IPS-NIHi7 (cell line): ENCODE results near the gene PFDN4.

Source experiments
- DNase-seq: peaks from one replicate; pipeline ENCODE4 v3.0.0; 2012; ENCODE audit warnings: mixed read lengths; ENCODE audit errors: extremely low spot score

The PFDN4 gene

DNA sequence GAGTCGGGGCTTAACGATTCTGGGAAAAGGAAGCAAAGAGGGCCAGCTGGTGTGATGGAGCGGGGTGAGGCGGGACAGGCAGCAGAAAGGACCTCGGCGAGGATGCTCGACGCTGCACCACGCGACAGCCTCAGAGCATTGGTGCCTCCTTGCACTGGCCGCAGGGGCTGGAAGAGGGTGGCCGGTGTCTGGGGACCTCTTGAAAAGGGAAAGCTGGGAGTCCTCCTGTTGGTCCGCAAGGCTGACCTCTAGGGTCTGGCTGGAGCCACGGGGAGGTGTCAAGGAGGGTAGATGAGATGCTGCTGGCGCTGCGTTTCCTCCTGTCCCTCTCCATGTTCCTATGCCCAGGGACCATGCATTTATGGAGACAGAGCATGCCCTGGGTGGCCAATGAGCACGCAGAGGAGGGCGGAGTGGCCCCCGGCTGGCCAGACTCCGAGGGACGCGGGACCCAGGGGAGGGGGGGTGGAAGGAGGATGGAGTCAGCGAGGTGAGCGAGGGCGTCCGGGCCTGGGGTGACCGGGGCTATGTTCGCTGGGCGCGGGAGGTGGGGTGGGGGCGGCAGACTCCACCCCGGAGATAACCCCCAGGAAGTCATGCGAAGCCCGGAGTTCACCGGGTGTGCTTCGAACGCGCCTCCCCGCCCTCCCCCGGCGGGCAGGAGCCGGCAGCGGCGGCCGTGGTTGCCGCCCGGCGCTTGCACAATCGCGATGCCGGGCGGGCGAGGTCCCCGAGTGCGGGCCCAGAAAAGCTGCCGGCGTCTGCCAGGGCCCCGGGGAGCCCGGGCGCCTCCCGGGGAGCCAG lies 34.0 kb upstream of the PFDN4 start, which contains the start of gene CYP24A1:
Gene CYP24A1, minus strand, starts transcription at position 334 of the 804 bp plus-strand sequence. CDS start 407 bp downstream, outside the sequence.
- peak; percentile 42 for DNase-seq

- no peak for DNase-seq
Observed at GRCh38 chr20:54174457-54175175, 33.3 kb upstream of the PFDN4 start.

- DNase-seq = no peak
Observed at GRCh38 chr20:54176610-54177009, 31.3 kb upstream of the PFDN4 start.

- DNase-seq = no peak
Observed at GRCh38 chr20:54177378-54177777, 30.5 kb upstream of the PFDN4 start.

DNA sequence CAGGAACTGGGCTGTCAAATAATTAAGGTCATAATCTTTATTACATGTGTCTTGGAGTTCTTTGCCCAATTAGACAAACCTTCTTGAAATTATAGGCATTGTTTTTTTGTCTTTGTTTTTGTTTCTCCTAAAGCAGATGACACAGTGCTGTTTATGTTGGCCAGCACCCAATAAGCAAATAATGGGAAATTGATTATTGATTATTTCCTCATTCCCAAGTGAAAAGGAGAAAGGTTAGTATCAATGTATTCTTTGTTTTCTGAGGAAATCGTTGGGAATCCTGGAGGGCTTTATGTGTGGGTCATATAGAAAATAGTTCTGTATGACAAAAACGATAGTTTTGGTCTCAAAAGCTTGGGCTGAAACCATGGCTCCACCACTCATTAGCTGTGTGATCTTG lies 29.6 kb upstream of the PFDN4 start:
- no peak for DNase-seq

GRCh38 chr20:54179946-54180345 lies 27.9 kb upstream of the PFDN4 start:
- DNase-seq = no peak

GRCh38 chr20:54180931-54181330 lies 27.0 kb upstream of the PFDN4 start:
- no peak for DNase-seq

DNA sequence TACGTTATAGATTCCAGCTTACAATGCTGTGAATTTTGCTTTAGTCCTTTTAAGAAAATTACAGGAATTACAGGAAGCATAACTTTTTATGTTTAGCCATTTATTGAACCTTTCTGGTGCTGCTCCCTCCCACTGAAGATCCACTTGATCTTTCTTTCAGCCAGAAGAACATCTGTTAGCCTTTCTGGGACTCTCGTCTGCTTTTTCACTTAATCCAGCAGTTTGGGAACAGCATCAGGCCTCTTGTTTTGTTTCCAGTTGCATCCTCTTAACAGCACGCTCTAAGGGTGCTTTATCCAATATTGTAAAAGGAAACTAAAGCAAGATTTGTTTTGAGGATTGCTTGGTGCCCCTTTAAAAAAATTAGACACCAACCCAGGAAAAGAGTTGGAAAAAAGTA lies 23.8 kb upstream of the PFDN4 start:
- DNase-seq = no peak

GRCh38 chr20:54184904-54185626 lies 22.8 kb upstream of the PFDN4 start:
- no peak for DNase-seq

DNA sequence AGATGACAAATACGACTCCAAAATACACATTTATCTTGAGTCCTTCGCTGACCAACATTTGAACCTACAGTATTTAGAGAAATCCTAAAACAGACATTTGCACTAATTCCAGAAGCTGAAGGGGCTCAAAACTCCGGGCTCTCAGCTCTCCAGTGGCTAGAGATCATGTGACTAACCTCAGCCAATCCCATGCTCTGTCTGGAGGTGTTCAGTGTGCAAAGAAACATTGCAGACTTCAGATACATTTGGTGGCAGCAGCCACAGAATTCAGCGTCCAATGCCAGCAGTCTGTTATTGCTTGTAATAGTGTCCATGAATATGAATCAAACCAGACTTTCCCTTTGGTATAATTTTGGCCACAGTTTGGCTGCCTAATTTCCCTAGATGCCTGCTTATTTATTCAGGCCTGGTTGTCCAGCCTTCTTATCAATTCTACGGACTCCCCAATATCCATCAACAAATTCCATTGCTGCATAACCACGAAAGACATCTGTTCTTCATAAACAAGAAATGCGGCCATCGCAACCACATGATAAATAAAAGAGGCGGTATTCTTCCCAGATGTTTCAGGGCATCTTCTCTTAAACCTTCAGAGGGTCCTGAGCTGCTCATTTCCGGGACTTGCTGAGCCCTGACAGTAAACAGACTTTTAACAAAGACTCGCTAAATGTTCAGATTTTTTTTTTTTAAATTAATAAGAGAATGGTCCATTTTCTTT lies 19.6 kb upstream of the PFDN4 start:
- no peak for DNase-seq

- no peak for DNase-seq
Observed at GRCh38 chr20:54189630-54190029, 18.3 kb upstream of the PFDN4 start.

DNA sequence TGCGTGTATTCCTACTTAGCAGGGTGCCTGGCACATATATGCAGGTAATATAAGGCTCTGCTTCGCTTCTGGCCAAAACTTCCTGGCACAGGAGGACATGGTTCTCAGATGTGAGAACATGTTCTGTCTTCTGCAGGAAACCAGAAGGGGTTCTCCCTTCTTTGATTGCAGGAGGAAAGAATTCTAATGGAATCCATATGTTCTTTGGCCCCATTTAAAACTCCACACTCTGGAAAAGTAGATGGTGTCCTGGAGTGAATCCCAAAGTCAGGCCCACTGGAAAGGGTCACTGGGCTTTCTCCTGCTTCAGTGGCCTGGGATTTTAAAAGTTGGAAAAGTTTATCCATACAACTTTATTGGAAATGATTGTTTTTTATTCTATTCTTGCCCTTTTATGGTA lies 17.7 kb upstream of the PFDN4 start:
- no peak for DNase-seq

GRCh38 chr20:54193817-54194216 lies 14.1 kb upstream of the PFDN4 start:
- DNase-seq = no peak

DNA sequence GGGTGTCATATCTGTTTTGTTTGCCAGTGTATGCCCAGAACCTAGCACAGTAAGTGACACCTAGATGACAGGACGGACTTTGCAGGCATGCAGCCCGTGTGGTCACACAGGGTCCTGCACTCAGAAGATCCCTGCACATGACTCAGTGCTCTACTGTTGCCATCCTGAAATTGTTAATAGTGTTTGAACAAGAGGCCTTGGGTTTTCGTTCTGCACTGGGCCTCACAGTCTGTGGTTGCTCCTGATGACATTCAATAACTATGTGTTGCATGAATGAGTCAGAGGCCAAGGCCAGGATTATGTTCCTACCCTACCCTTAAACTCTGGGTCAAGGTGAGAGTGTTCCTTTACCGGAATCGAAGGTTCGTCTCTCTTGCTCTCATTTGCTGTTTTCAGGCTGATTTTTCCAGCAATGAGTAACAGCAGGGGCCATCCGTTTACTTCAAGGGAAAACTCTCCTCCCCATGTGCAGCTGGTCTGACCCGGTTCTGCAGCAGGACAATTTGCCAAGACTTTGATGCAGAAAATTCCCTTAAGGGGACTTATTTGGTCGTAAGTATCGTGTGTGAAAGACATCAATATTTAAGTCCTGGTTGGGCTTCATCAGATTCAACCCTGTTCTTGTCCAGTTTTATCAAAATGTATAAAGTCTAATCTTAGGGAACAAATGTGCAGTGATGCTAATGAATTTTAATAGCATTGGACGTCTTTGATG lies 13.0 kb upstream of the PFDN4 start:
- no peak for DNase-seq

DNA sequence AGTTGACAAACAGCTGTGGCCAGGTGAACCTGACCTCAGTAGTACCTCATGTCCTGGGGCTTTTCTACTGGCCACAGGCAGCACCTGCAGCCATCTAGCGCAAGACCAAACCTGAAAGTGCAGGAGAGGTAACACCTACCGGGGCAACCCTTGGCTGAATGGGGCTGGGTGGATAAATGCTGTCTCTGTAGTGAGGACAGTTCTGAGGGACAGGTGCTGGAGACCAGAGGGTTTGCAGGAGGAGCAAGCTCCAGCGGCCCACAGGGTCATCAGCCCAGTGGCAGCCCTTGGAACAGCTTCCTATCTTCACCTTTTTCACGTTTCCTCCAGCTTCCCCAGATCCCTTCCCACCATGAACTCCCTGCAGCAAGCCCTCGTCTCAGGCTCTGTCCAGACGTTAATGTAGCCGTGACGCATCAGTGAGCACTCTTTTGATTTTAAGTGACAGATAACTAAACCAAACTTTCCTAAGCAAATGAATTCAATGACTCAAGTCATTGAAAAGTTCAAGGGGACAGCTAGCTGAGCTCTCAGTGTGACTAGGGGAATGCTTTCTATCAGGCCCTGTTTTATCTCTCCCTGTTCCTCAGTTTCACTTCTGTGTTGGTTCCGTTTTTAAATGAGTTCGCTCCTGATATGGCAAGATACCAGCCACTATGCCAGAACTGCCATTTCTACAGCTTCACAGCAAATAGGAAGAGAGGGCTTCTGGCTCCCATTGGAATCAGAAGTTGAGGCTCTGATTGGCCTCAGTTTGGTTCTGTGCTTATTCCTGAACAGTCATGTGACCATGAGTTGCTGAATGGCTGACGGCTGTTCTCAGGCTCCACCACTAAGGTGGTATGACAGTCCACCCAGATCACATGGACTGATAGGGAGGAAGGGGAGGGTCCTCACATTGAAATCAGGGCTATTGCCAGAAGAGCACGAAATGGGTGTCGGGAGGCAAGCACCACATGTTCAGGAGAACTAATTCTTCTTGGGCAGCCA lies 12.1 kb upstream of the PFDN4 start:
- no peak for DNase-seq

GRCh38 chr20:54197621-54198604 lies 10.0 kb upstream of the PFDN4 start:
- DNase-seq = no peak

- DNase-seq = no peak
Observed at GRCh38 chr20:54199283-54199682, 8.6 kb upstream of the PFDN4 start.

DNA sequence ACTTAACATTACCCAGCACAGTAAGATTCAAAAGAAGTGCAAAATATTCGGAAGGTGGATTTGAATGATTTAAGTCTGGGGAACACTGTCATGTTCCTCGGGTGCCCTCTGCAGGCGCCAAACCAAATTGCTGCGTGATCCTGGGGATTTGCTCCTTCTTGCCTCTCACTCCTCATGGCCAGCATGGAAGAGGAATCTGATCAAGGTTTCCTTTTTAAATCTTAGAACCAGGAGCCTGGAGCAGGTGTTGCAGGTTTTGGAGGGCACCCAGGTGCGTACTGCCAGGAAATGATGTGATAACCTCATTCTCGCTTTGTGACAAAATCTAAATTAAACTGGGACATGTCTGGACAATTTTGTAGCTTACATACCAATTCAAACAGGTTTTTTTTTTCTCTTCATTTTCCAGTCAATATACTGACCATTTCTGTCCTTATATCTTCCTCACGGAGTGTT lies 8.1 kb upstream of the PFDN4 start:
- peak; percentile 68 for DNase-seq
